ENCODE measurements around the gene CDH13. TPM values are rescaled to one million over a fixed set of nuclear protein-coding genes. Genes with fewer than 3 reads are reported as not detected.

The CDH13 gene
- total RNA-seq, 1 experiment from 2014 or later: 34.5 TPM

- H3K9me3 ChIP-seq (replicated peaks): no peaks in the 10 kb centered on the region
- no peaks in the 10 kb centered on the region for H3K4me1 ChIP-seq
- no peak overlapping the region for H3K4me3 ChIP-seq
- H3K27ac ChIP-seq: no peak overlapping the region
- H3K27me3 ChIP-seq: no peaks in the 10 kb centered on the region
- DNase-seq: no peak
- H3K36me3 ChIP-seq: no peaks in the 10 kb centered on the region
These were observed 225.7 kb downstream of the CDH13 start for GRCh38 chr16:82852388-82853008.

GRCh38 chr16:82855471-82855870, 228.7 kb downstream of the CDH13 start:
- H3K36me3 ChIP-seq: no peaks in the 10 kb centered on the region
- no peak overlapping the region for H3K27ac ChIP-seq
- no peak for DNase-seq
- no peaks in the 10 kb centered on the region for H3K4me1 ChIP-seq
- no peaks in the 10 kb centered on the region for H3K27me3 ChIP-seq
- H3K4me3 ChIP-seq: no peak overlapping the region
- H3K9me3 ChIP-seq (replicated peaks): no peaks in the 10 kb centered on the region

GRCh38 chr16:82857693-82858365, 231.1 kb downstream of the CDH13 start:
- no peak overlapping the region for H3K27ac ChIP-seq
- no peaks in the 10 kb centered on the region for H3K9me3 ChIP-seq (replicated peaks)
- H3K4me3 ChIP-seq: no peak overlapping the region
- H3K27me3 ChIP-seq: no peaks in the 10 kb centered on the region
- no peaks in the 10 kb centered on the region for H3K36me3 ChIP-seq
- no peak for DNase-seq
- no peaks in the 10 kb centered on the region for H3K4me1 ChIP-seq

- H3K4me1 ChIP-seq: no peaks in the 10 kb centered on the region
- H3K4me3 ChIP-seq: no peak overlapping the region
- no peaks in the 10 kb centered on the region for H3K27me3 ChIP-seq
- no peak overlapping the region for H3K27ac ChIP-seq
- no peak for DNase-seq
- no peaks in the 10 kb centered on the region for H3K9me3 ChIP-seq (replicated peaks)
- H3K36me3 ChIP-seq: no peaks in the 10 kb centered on the region
These were observed 232.9 kb downstream of the CDH13 start for GRCh38 chr16:82859662-82860061.

- no peak for DNase-seq
- no peaks in the 10 kb centered on the region for H3K36me3 ChIP-seq
- no peaks in the 10 kb centered on the region for H3K4me1 ChIP-seq
- no peaks in the 10 kb centered on the region for H3K27me3 ChIP-seq
- H3K9me3 ChIP-seq (replicated peaks): no peaks in the 10 kb centered on the region
- no peak overlapping the region for H3K4me3 ChIP-seq
- H3K27ac ChIP-seq: no peak overlapping the region
These were observed 233.3 kb downstream of the CDH13 start for GRCh38 chr16:82860071-82860470.

- Histone ChIP-seq H3K27ac (no peak overlapping the region), H3K36me3 (no peaks in the 10 kb centered on the region), H3K4me3 (no peak overlapping the region), H3K9me3 (replicated peaks) (no peaks in the 10 kb centered on the region), H3K4me1 (no peaks in the 10 kb centered on the region), H3K27me3 (no peaks in the 10 kb centered on the region)
- DNase-seq: no peak
These were observed 235.3 kb downstream of the CDH13 start for GRCh38 chr16:82862057-82862456.

- Histone ChIP-seq H3K27ac (no peak overlapping the region), H3K36me3 (no peaks in the 10 kb centered on the region), H3K4me3 (no peak overlapping the region), H3K27me3 (no peaks in the 10 kb centered on the region), H3K9me3 (replicated peaks) (no peaks in the 10 kb centered on the region), H3K4me1 (no peaks in the 10 kb centered on the region)
- DNase-seq: no peak
These were observed 237.7 kb downstream of the CDH13 start for GRCh38 chr16:82864332-82865040.

GRCh38 chr16:82865412-82865811, 238.6 kb downstream of the CDH13 start:
- no peaks in the 10 kb centered on the region for H3K36me3 ChIP-seq
- H3K9me3 ChIP-seq (replicated peaks): no peaks in the 10 kb centered on the region
- DNase-seq: no peak
- no peaks in the 10 kb centered on the region for H3K4me1 ChIP-seq
- no peaks in the 10 kb centered on the region for H3K27me3 ChIP-seq
- H3K4me3 ChIP-seq: no peak overlapping the region
- H3K27ac ChIP-seq: no peak overlapping the region

GRCh38 chr16:82867485-82867884, 240.7 kb downstream of the CDH13 start:
- no peaks in the 10 kb centered on the region for H3K9me3 ChIP-seq (replicated peaks)
- no peak for DNase-seq
- H3K27ac ChIP-seq: no peak overlapping the region
- H3K4me3 ChIP-seq: no peak overlapping the region
- no peaks in the 10 kb centered on the region for H3K4me1 ChIP-seq
- no peaks in the 10 kb centered on the region for H3K27me3 ChIP-seq
- no peaks in the 10 kb centered on the region for H3K36me3 ChIP-seq

GRCh38 chr16:82874271-82874670, 247.5 kb downstream of the CDH13 start:
- no peak overlapping the region for H3K4me3 ChIP-seq
- no peak for DNase-seq
- H3K27me3 ChIP-seq: no peaks in the 10 kb centered on the region

GRCh38 chr16:82874672-82875071, 247.9 kb downstream of the CDH13 start:
- no peak overlapping the region for H3K4me3 ChIP-seq
- no peaks in the 10 kb centered on the region for H3K9me3 ChIP-seq (replicated peaks)
- no peak overlapping the region for H3K27ac ChIP-seq
- DNase-seq: no peak
- no peaks in the 10 kb centered on the region for H3K27me3 ChIP-seq
- H3K4me1 ChIP-seq: no peaks in the 10 kb centered on the region
- H3K36me3 ChIP-seq: no peaks in the 10 kb centered on the region

More at GRCh38 chr16:82874271-82874670, 247.5 kb downstream of the CDH13 start:
- no peaks in the 10 kb centered on the region for H3K9me3 ChIP-seq (replicated peaks)
- no peaks in the 10 kb centered on the region for H3K36me3 ChIP-seq
- H3K27ac ChIP-seq: no peak overlapping the region
- H3K4me1 ChIP-seq: no peaks in the 10 kb centered on the region

- Histone ChIP-seq H3K9me3 (replicated peaks) (no peaks in the 10 kb centered on the region), H3K36me3 (no peaks in the 10 kb centered on the region), H3K27me3 (no peaks in the 10 kb centered on the region), H3K27ac (no peak overlapping the region), H3K4me1 (peaks cover 5% of the 10 kb centered on the region; the same call in 1 of the 2 replicates), H3K4me3 (no peak overlapping the region)
- no peak for DNase-seq
These were observed 250.2 kb downstream of the CDH13 start for GRCh38 chr16:82876951-82877350.

- Histone ChIP-seq H3K36me3 (no peaks in the 10 kb centered on the region), H3K4me3 (no peak overlapping the region), H3K4me1 (peaks cover 11% of the 10 kb centered on the region), H3K27me3 (no peaks in the 10 kb centered on the region), H3K27ac (no peak overlapping the region), H3K9me3 (replicated peaks) (no peaks in the 10 kb centered on the region)
- no peak for DNase-seq
These were observed 251.7 kb downstream of the CDH13 start for GRCh38 chr16:82878466-82878865.

GRCh38 chr16:82880346-82880745, 253.6 kb downstream of the CDH13 start:
- Histone ChIP-seq H3K27ac (no peak overlapping the region), H3K27me3 (no peaks in the 10 kb centered on the region), H3K36me3 (no peaks in the 10 kb centered on the region), H3K9me3 (replicated peaks) (no peaks in the 10 kb centered on the region), H3K4me3 (no peak overlapping the region), H3K4me1 (peaks cover 11% of the 10 kb centered on the region)
- DNase-seq: peak; percentile 3 to 54

GRCh38 chr16:82881516-82881915, 254.7 kb downstream of the CDH13 start:
- Histone ChIP-seq H3K9me3 (replicated peaks) (no peaks in the 10 kb centered on the region), H3K27me3 (no peaks in the 10 kb centered on the region), H3K36me3 (no peaks in the 10 kb centered on the region), H3K4me1 (peaks cover 11% of the 10 kb centered on the region), H3K27ac (no peak overlapping the region), H3K4me3 (no peak overlapping the region)
- DNase-seq: no peak

Data from SJCRH30 (cell line).